NCI-H128 (cell line): Measurements from ENCODE around the gene GSN.

Experiments used
- DNase-seq: peaks from one replicate; lab custom pipeline; 2025; ENCODE audit not compliant: unreplicated experiment; lab: John Stamatoyannopoulos, UW

Gene GSN

DNA sequence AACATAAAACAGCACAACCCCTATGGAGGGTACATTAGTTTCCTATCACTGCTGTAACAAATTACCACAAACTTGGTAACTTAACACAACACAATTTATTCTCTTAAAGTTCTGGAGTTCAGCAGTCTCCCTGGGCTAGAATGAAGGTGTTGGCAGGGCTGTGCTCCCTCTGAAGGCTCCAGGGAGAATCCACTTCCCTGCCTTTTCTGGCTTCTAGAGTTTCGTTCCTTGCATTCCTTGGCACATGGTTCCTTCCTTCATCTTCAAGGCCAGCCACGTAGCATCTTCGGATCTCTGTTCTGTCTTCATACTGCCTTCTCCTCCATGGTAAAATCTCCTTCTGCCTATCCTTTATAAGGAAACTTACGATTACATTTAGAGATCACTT is 25.0 kb upstream of the GSN start:
- no peak for DNase-seq

DNA sequence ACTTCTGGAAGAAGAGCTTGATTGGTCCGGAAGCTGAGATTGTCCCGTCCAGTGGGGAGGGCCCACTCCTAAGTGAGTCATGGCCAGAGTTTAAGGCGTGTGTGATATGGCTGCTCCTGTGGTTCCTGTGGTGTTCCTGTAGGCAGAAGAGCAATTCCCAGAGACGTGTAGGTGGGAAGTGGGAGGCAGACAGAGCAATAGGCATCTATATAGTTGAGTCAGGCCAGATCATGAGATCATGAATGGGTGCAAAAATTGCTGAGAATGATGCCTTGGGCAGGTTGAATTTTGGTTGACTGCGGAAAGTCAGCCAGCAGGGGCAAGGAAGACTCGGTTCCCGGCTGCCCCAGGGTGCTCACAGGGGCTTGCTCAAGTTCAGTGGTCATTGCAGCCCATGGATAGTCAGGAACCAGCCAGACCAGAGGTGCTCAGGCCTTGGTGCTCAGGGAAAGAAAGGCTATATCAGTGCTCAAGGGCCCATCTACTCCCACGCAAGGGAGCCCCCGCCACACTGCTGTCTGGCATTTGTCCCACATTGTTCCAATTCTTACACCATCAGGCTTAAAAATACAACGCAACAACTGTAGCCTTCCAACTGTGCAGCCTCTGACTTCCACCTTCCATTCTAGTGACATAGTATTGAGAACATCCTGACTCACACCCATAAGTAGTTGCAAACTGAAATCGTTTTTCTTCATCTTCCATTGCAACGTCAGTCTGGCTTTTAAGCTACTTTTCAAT is 21.0 kb upstream of the GSN start:
- no peak for DNase-seq

DNA sequence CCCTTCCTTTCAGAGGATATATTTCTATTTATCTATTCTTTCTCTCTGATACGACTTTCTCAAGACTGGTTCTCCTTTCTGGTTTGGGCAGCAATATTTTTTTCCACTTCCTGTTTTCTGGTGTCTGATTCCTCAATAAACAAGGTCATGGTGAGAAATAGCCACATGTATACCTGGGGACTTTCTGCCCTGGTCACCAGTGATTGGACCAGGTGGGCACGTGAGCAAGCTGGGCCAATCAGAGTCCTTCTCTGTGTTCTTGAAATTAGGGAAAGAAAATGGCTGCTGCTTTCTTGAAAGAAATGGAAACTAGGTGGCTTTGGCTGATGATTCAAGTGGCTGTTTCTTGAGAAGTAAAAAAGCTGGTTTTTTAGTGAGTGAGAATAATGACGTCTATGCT is 18.4 kb upstream of the GSN start:
- DNase-seq = no peak

DNA sequence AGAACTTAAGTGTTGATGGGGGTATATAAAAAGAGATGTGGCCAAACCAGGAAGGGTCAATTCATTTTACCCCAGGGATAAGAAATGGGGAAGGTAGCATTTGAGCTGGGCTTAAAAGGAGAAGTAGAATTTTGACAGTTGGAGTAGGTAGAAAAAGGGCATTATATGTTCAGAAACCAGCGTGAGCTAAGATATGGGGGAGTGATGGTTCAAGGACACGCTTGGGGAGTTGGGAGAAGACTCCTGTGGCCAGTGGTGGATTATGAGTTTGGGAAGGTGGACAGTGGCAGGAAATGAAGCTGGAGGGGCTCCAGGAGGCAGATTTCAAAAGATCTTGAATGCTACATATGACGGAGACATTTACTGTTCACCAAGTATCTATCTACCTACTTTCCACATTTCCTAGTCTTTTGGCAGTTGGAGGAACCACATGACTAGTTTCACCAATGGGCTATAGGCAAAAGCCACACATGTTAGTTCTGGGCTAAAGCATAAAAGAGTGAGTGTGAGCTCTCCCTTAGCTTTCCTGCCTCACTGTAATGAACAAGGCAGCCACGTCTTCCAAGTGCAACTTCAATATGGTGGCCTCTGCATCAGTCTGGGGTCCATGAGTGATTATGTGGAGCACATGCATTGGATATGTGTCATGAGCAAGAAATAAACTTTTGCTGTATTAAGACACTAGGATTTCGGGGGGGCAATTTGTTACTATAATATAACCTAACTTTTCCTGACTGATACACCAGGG is 15.7 kb upstream of the GSN start:
- DNase-seq = no peak

DNA sequence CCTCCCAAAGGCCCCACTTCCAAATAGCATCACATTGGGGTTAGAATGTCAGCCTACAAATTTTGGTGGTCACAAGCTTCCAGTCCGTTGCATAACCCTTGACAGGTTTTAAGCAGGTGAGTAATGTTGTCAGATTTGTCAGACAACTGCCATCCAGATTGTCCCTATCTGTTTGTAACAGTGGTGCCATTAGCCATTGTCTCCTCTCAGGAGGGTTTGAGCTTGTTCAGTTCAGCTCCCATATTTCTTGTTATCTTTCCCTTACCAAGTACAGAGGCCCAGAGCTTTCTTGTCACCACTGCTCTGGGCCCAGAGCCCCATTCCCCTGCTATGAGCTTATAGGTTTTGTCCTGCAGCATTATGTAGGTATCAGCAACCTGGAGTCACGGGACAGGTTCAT is 14.8 kb upstream of the GSN start:
- no peak for DNase-seq

DNA sequence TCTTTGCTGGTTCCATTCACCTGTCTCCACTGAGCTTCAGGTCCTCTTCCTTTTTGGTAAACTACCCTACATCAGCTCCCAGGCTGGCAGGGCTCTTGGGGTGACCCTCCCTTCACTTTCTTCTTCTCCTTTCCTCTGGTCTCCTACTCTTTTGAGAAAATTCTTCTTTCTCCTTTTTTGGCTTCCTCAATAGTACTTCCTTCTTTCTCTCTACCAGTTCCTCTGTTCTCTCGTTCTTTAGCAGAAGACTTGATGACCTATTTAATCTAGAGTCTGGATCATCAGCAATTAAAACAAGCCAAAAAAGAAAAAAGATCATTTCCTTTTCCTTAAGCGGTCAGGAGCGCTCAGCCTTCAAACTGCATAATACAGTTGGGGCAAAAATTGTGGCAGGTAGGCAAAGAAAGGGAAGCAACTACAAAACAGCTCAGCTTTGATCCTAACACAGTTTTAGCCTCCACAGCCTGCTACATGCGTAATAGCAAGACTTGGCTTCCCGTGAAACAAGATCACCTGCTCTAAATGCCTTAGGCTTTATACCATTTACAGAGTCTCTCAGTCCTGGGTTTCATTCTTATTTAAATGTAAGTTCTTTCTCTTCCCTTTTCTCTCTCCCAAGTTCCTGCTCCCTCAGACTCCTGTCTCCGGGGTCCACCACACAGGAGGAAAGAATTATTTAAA is 14.0 kb upstream of the GSN start:
- DNase-seq = no peak

DNA sequence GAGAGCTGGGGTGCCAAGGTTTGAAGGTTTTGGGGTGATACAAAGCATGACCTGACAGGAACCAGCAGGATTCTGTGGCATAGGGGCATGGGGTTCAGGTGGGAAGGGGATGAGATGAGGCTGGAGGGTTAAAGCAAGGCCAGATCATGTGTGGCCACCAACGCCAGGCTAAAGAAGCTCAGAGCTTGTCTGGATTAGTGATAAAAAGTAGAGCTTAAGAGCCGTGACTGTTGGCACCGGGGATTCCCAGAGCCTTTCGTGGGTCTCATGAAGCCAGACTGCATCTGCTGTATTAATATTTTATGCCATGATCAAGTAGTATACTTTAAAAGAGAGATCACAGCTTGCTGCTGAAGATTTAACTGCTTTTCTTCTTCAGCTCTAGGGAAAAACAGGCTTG is 8.5 kb upstream of the GSN start:
- DNase-seq = no peak

DNA sequence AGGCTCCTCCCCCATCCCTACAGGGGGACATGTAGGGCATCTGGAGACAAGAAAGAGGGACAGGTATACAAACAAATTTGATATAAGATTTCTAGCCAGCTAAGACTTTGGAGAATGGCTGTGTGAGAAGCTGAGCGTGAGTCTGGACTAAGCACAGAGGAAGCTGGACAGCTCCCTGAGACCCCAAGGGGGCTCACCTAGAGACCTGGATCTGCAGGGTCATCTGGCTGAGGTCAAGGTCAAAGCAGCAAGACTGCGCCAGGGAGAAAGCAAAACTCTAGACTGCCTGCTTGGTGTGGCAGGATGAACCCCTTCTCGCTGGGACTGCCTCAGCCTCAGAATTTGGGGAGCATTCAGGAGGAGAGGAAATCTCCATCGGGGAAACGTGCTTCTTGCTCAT is 8.0 kb upstream of the GSN start:
- DNase-seq = no peak

DNA sequence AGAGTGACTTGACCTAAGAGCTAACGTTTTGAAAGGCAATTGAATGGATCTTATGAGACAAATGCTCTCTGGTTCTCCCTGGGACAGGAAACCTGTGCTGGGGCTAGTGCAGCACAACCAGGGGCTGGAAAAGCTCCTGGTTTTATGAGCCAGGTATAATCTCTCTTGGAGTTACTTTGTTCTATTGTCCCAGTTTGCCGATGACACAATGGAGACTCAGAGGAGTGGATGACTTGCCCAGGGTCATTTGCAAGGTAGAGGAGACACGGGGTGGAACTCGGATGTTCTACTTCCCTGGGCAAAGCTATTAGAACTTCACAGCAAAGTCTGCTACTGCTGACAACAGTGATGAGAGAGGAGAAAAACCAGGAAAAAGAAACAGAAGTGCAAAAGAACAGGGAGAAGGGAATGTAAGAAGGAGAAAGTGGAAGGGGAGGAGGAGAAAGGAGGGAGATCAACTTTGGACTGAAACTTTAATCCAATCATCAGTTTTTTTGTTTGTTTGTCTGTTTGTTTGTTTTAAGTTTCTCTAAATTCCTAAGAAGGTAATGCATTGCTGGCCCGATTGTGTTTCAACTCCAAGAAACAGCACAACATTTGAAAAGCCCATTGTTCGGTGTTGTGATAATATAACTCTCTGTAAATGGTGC is 7.4 kb upstream of the GSN start:
- DNase-seq = no peak

DNA sequence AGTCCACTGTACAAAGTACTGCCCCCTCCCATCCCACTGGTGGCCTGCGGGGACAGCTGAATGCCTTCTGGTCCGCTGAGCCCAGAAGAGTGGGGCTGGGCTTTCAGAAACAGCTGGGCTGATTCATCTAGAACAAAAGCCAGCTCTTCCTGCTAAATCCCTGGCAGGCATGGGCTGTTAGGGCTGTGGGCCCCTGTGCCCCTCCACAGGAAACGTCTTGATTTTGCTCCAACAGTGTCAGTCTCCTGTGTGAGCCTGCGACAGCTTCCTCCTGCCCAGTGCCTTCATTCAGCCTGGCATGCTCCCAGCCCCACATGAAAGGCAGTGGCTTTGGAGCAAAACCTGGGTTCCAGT is 6.9 kb upstream of the GSN start:
- DNase-seq = no peak

DNA sequence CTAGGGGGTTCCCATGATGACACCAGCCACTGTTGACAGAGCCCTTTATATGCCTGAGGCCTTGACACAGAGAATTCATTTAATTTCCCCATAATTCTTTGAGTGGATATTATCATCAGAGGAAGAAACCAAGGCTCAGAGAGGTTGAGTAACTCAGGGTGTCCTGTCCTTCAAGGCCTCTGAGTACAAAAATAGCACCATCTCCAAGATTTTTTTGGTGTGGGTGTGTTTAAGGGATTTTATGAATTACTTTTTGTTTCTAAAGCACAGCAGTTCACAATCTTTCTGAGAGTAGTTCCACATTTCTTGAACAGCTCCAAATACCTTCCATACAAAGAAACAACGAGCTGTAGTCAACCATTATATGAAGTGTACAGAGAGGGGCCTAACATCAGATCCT is 6.2 kb upstream of the GSN start:
- no peak for DNase-seq

DNA sequence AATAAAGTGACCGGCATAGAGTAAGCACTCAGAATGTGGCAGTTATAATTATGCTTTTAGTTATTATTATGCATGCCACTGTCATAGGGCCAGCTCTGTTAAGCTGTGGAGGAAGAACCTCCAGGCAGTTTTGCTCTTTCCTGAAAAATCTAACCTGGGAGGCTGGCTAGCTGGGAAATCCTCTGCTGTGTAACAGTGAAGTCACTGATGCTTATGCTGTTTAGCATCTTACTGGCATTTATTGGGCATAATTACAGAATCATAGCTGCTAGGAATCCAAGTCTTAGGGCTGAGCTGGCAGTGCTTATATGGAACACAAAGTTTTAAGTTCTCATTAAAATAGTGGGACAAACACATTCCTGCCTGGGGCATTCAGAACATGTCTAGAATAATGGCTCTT is 5.5 kb upstream of the GSN start:
- DNase-seq = no peak

DNA sequence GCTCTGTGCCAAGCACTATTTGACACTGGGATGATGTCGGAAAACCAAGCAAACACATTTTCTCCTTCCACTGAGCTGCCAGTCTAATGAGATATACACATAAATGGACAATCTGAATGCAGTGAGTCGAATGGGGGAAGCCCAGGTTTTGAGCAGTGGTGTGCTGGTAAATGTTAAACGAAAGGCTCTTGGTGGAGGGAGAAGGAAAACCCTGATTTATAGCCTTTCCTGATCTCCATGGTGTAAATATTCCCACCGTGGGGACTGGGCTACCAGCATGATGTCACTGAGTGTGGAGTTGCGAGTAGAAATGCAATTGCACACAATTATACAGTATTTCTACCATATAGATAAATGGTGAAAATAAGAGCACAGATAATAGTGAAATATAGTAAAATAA is 5.0 kb upstream of the GSN start:
- no peak for DNase-seq

DNA sequence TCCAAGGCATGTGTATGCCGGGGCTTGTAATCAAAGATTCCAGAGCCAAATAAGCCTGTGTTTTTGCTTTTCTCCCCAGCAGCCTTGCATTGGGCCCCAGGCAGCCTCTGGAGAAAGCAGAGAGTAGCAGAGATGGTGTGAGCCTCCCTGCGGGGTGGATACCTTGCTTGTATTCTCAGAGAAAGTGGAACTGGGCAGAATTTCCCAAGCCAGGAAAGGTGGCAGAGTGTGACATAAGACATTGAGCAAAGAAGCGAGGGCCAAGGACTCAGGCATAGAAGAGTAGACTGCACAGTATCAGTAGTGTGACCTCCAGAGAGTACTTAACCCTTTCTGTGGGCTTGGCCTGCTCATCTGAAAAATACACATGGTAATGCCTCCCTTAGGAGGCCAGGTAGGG is 1.6 kb upstream of the GSN start:
- no peak for DNase-seq

DNA sequence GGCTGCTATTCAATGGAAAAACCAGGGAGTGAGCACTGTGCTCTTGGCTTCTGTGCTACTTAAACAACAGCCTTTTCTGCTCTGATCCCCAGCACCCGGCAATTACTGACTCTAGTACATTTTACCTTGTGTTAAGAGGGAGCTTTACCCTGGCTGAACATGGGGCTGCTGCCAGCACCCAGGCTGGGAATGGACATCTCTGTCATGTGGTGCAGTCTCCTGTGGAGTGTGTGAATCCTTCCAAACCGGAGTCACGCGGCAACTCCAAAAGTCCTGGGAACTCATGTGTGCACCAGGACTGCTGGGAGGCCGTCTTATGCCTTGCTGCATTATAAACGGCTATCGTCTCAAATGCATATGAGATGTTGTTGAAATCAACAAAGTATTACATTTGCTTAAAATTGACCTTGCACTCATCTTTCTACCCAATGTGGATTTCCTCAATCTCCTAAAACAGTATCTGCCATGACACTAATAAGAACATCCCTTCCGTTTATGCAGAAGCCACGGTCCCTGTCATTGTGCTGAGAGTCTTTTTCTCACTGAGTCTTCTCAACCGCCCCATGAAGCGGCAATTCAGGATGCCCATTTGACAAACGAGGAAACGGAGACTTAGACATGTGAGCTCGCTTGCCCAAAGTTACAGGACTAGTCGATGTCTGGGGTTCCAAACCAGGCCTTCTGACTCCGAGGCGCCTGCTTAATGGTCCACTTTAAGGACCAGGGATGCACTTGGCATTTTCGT is 884 bp upstream of the GSN start:
- no peak for DNase-seq

DNA sequence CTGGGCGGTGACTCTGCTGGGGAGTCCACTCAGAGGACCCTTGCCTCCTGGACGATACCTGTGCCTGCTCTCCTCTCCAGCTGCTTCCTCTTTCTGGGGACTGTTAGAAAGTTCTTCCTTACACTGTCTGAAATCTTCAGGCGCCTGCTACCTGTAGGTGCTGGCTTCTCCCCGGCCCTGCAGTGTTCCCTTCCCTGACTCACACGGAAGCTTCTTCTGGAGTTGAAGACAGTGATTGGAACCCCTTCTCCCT is 562 bp downstream of the GSN start:
- no peak for DNase-seq

DNA sequence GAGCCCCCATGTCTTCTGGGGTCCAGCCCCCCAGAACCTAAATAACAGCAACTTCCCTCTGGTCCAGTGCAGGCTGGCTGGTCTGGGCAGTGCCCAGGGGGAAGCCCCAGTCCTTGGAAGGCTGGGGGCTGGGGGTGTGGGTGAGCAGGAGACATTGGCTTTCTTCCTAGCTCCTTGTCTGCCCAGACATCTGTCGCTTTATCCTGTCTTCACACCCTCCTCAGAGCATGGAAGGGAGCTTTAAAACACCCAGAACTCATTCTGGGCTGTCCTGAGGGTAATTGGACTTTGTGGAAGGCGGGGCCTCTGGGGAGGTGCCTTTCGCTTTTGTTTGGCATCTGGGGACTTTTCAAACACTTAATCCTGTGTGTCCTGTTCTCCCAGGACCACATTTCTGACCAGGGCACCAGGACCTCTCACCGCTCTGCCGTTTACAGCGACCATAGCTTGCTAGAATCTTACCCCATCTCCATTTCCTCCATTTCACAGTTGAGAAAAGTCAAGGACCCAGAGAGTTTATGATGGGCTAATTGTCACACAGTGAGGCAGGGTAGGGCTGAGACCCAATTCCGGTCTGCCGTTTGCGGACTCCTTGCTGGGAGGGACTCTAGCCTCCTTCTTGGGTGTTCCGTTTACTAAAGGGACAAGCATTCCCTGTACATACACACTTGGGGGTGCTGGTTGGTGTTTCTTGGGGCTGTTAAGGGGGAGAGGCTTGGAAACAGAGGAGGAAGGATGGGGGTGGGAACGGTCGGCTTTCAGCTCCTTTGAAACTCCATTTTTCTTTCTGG is 1.1 kb downstream of the GSN start:
- no peak for DNase-seq

DNA sequence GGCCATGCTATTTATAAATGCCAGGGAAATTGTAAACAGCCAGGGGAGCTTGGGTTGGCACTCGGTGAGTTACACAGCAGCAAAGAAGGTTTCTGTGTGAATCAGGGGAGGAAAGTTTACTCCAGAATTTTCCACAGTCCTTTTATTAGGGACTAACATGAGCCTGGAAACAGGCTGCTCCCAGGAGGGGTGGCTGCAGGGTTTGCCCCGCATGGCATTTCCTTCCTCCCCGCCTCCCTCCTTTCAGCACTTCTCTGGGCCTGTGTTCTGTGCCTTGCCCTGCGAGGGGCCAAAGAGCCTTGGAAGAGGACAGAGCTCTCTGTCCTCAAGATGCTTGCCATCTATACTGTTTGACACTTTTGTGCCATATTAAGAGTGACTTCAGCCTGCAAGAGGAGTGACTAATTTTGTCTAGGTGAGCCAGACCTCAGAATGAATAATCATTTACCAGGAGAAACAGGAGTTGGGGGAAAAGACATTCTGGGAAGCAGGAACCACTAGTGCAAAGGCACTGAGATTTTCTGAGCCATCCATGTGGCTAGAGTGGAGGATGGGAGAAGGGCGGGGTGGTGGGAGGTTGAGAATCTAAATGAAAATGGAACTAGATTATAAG is 1.8 kb downstream of the GSN start:
- no peak for DNase-seq

DNA sequence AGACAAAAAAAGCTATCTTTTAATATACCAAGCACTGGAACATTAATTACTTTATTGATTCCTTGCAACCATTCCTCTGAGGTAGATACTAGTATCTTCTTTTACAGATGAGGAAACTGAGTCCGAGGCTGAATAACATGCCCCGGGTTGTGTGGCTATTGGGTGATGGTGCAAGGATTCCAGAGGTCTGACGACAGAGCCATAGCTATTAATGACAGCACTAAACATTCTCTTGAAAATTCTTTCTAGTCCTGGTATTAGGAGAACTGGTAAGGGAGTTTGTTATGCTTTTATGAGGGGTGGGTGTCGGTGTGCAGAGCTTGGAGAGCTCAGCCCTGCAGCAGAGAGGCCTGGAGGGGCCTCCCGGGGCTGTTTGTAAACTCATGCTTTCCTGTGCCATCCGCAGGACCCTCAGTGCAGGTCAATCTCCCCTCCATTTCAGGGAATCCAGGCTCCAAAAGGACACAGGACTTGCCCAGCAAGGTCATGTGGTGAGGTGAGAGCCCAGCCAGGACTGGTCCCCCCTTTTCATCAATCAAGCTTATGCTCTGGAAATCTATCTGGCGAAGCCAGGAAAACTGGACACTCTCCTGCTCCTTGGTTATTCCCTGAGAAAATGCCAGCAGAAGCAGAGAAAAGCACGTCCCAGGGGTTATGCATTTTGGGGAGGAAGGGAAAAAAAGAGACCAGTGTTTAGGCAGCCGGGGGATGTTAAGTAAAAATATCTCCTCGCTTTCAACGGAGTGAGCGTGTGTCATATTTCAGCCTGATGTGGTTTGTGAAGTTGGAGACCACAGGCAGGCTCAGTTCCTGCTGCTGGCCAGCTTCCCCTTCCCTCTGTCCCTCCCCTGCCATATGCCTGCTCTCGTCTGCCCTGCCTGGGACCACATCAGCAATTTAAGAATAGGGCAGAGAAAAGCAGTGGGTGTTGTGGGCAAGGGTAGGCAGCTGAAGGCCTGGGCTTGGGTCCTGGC is 3.7 kb downstream of the GSN start:
- no peak for DNase-seq
